AG09309 (cell line): ENCODE results near the gene FHOD3.

Source experiments
- DNase-seq: peaks from one replicate; pipeline ENCODE4 v3.0.0-alpha.2; 2010; ENCODE audit warnings: low read depth
- H3K4me3 ChIP-seq: 2 replicates; pipeline ENCODE4 v1.5.1; 2011; ENCODE audit warnings: mild to moderate bottlenecking, low read depth, low read length, moderate library complexity; ENCODE audit not compliant: control insufficient read depth
- CTCF ChIP-seq: IDR thresholded peaks from 2 replicates; pipeline ENCODE4 v1.5.1; 2011; ENCODE audit warnings: mild to moderate bottlenecking, low read depth, low read length, inconsistent platforms; ENCODE audit not compliant: insufficient read depth, control insufficient read depth; ENCODE audit errors: missing control alignments

FHOD3 gene

GRCh38 chr18:36288689-36289088, 8.8 kb upstream of the FHOD3 start:
- DNase-seq, result no peak
- H3K4me3 ChIP-seq, result no peak overlapping the region
- no peak for TF ChIP-seq CTCF

- no peak for TF ChIP-seq CTCF
- DNase-seq, result no peak
- no peak overlapping the region for H3K4me3 ChIP-seq
These were observed 3.5 kb upstream of the FHOD3 start for GRCh38 chr18:36294031-36294430.

- TF ChIP-seq CTCF, result no peak
- DNase-seq, result no peak
- H3K4me3 ChIP-seq, result no peak overlapping the region
These were observed 2.3 kb upstream of the FHOD3 start for GRCh38 chr18:36295214-36295613.

GRCh38 chr18:36295880-36296301, 1.6 kb upstream of the FHOD3 start:
- DNase-seq, result no peak
- no peak overlapping the region for H3K4me3 ChIP-seq
- no peak for TF ChIP-seq CTCF

- peak overlapping the region; percentile 65 for H3K4me3 ChIP-seq
- peak; percentile 50 for DNase-seq
These were observed 680 bp upstream of the FHOD3 start for GRCh38 chr18:36296650-36297416.

GRCh38 chr18:36298126-36298741, 721 bp downstream of the FHOD3 start:
- no peak for TF ChIP-seq CTCF
- no peak for DNase-seq
- H3K4me3 ChIP-seq, result peak overlapping the region; percentile 65

More at GRCh38 chr18:36296650-36297416, 680 bp upstream of the FHOD3 start:
- peak; percentile 70 for TF ChIP-seq CTCF

- DNase-seq, result no peak
- TF ChIP-seq CTCF, result no peak
- no peak overlapping the region for H3K4me3 ChIP-seq
These were observed 1.5 kb downstream of the FHOD3 start for GRCh38 chr18:36299015-36299414.
